Heart left ventricle (tissue), 13 donors: ENCODE results near the gene NXNL2.

Experiments
- POLR2A ChIP-seq, 2 donors: fragments of 450-650 bp; IDR thresholded peaks; one replicate each; pipeline ENCODE4 v1.6.1; 2017; ENCODE audit warnings: antibody characterized with exemption in 2 of 2, mild to moderate bottlenecking in 2 of 2, moderate library complexity in 2 of 2
- TF ChIP-seq, protein P1 (sequence below), 12 donors: fragments of 200-600 bp; sonication (generic) in 4 of 12; IDR thresholded peaks; one replicate each; pipeline versions ENCODE4 v1.5.0 to v1.8.0; 2018 to 2022; ENCODE audit warnings: antibody characterized with exemption in 12 of 12, mild to moderate bottlenecking in 5 of 12
- donor health status: ischemic (EF 13 %, LVEDD 7.1; RV severe dilation, severe dysfunction).
- donor health status: DM: no; HTN: yes; CAD: no.
- donor health status: DM: no; HTN: no; CAD: no.
- donor health status: ischemic (EF 25% LVEDD 6.9; RV normal size, moderate dysfunction).
- donor health status: ischemic (EF 25% LVEDD 5.7; RV mildly dilated, moderate dysfunction).
- donor health status: ischemic (EF 35%, LVEDD 5.7; RV mildly dilated, moderate dysfunction).
- donor health status: nonischemic (EF 11% LVEDD 7.7; RV severe dilation, severe dysfunction).
- donor health status: DM: yes; HTN: yes; CAD: no.
- donor health status: PGD.
- donor health status: ischemic (EF 29% LVEDD 5.4; RV normal size, mild dysfunction).
- donor health status: nonischemic (EF 23%, LVEDD 6.1; RV moderate dilation, normal function).

DNA sequence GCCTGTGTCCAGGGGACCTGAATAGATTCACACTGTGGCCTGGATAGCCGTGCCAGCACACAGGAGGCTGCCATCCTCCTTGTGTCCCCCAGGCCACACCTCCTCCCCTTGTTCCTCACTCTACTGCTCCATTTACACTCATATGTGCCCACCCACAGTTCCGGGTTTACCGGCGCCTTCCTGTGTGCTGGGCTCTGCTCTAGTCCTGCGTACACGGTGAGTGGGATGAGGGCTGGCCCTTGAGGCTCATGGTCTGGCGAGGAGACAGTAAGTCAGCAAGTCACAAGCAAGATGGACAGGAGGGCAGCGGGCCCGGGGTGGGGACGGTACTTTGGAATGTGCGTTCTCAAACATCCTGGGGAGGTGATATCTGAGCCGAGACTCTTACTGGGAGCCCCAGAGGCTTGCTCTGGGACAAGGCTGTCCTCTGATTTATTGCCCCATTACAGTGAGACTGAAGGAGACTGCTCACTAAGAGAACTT lies 32.4 kb upstream of the NXNL2 start:
- TF ChIP-seq, protein P1, sequence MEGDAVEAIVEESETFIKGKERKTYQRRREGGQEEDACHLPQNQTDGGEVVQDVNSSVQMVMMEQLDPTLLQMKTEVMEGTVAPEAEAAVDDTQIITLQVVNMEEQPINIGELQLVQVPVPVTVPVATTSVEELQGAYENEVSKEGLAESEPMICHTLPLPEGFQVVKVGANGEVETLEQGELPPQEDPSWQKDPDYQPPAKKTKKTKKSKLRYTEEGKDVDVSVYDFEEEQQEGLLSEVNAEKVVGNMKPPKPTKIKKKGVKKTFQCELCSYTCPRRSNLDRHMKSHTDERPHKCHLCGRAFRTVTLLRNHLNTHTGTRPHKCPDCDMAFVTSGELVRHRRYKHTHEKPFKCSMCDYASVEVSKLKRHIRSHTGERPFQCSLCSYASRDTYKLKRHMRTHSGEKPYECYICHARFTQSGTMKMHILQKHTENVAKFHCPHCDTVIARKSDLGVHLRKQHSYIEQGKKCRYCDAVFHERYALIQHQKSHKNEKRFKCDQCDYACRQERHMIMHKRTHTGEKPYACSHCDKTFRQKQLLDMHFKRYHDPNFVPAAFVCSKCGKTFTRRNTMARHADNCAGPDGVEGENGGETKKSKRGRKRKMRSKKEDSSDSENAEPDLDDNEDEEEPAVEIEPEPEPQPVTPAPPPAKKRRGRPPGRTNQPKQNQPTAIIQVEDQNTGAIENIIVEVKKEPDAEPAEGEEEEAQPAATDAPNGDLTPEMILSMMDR (IDR thresholded peaks at IDR 0.05): no peak
- TF ChIP-seq POLR2A (IDR thresholded peaks at IDR 0.05): no peak
